HEK293T (cell line): ENCODE measurements around the gene PSMB11.

ENCODE experiments used
- ARNT ChIP-seq: fragments of 450-650 bp; IDR thresholded peaks from 2 replicates; pipeline ENCODE4 v1.6.1; 2017; ENCODE audit warnings: mild to moderate bottlenecking
- CTBP1 ChIP-seq: fragments of 450-650 bp; IDR thresholded peaks from 2 replicates; pipeline ENCODE4 v1.6.1; 2016; ENCODE audit warnings: borderline replicate concordance
- FOXK2 ChIP-seq: fragments of 450-650 bp; IDR thresholded peaks from 2 replicates; pipeline ENCODE4 v1.6.1; 2016; ENCODE audit warnings: mild to moderate bottlenecking
- HDGF ChIP-seq: fragments of 450-650 bp; IDR thresholded peaks from 2 replicates; pipeline ENCODE4 v1.6.1; 2017; ENCODE audit warnings: antibody characterized with exemption, borderline replicate concordance
- NFRKB ChIP-seq: fragments of 450-650 bp; IDR thresholded peaks from 2 replicates; pipeline ENCODE4 v1.6.1; 2016; ENCODE audit warnings: mild to moderate bottlenecking, moderate library complexity
- SP1 ChIP-seq: fragments of 450-650 bp; IDR thresholded peaks from 2 replicates; pipeline ENCODE4 v1.6.1; 2017
- SUZ12 ChIP-seq: fragments of 450-650 bp; IDR thresholded peaks from 2 replicates; pipeline ENCODE4 v1.6.1; 2016; ENCODE audit warnings: mild to moderate bottlenecking
- TARDBP ChIP-seq: fragments of 450-650 bp; IDR thresholded peaks from 2 replicates; pipeline ENCODE4 v1.6.1; 2016
- ZNF384 ChIP-seq: fragments of 450-650 bp; IDR thresholded peaks from 2 replicates; pipeline ENCODE4 v1.6.1; 2016

- TF ChIP-seq SP1, result no peak
- no peak for TF ChIP-seq FOXK2
- no peak for TF ChIP-seq TARDBP
- TF ChIP-seq ARNT, result no peak
- TF ChIP-seq CTBP1, result 0 out of 2 replicates have a peak, but pooled peaks have one; percentile 6
- no peak; the same call in none of the 2 replicates for TF ChIP-seq ZNF384
- no peak for TF ChIP-seq HDGF
- TF ChIP-seq SUZ12, result no peak
- no peak for TF ChIP-seq NFRKB
These were observed 31.9 kb upstream of the PSMB11 start, which contains the start of gene C14orf93 for GRCh38 chr14:23009939-23010726.
